GM12875 (cell line): Measurements from ENCODE around the gene FUT6.
A peak's percentile ranks its signal among the peaks of the same experiment; 100 is the strongest.

Experiments
- H3K4me3 ChIP-seq: one replicate; pipeline ENCODE4 v1.5.1; 2011; ENCODE audit warnings: low read depth, low read length, control low read depth
- CTCF ChIP-seq: IDR thresholded peaks from 2 replicates; pipeline ENCODE4 v1.5.1; 2011; ENCODE audit warnings: low read depth, mild to moderate bottlenecking, control low read depth, inconsistent platforms, low read length, moderate library complexity, borderline replicate concordance; ENCODE audit not compliant: insufficient read depth

The FUT6 gene

GRCh38 chr19:5827891-5828660 is 11.4 kb downstream of the FUT6 start:
- TF ChIP-seq CTCF: no peak
- H3K4me3 ChIP-seq: peak overlapping the region; percentile 57

GRCh38 chr19:5827342-5827890 is 12.1 kb downstream of the FUT6 start:
- H3K4me3 ChIP-seq: no peak overlapping the region

GRCh38 chr19:5826531-5827341 is 12.8 kb downstream of the FUT6 start:
- H3K4me3 ChIP-seq: no peak overlapping the region
- TF ChIP-seq CTCF: no peak

More at GRCh38 chr19:5827342-5827890, 12.1 kb downstream of the FUT6 start:
- TF ChIP-seq CTCF: no peak

GRCh38 chr19:5825178-5825577 is 14.3 kb downstream of the FUT6 start:
- H3K4me3 ChIP-seq: no peak overlapping the region
- no peak for TF ChIP-seq CTCF

GRCh38 chr19:5824751-5825150 is 14.8 kb downstream of the FUT6 start:
- no peak for TF ChIP-seq CTCF
- no peak overlapping the region for H3K4me3 ChIP-seq

- no peak for TF ChIP-seq CTCF
- no peak overlapping the region for H3K4me3 ChIP-seq
Observed at GRCh38 chr19:5823579-5824281, 15.8 kb downstream of the FUT6 start.
